GM19324 (cell line): ENCODE results near the gene SLC22A17.

Experiments
- ATAC-seq: cut with Tn5 transposase; IDR thresholded peaks from one replicate; pipeline ENCODE4 v1.9.1; 2021; ENCODE audit warnings: mild to moderate bottlenecking, moderate library complexity; ENCODE audit not compliant: unreplicated experiment, low FRiP score

Gene SLC22A17

GRCh38 chr14:23382731-23383440 lies 30.2 kb upstream of the SLC22A17 start:
- no peak for ATAC-seq

- no peak for ATAC-seq
These were observed 29.6 kb upstream of the SLC22A17 start for GRCh38 chr14:23382276-23382675.

GRCh38 chr14:23381871-23382270 lies 29.2 kb upstream of the SLC22A17 start:
- no peak for ATAC-seq

GRCh38 chr14:23380976-23381375 lies 28.3 kb upstream of the SLC22A17 start:
- no peak for ATAC-seq

- no peak for ATAC-seq
These were observed 27.7 kb upstream of the SLC22A17 start for GRCh38 chr14:23380197-23380914.

- no peak for ATAC-seq
These were observed 26.9 kb upstream of the SLC22A17 start for GRCh38 chr14:23379366-23380196.

- ATAC-seq = no peak
These were observed 26.0 kb upstream of the SLC22A17 start for GRCh38 chr14:23378612-23379220.

- no peak for ATAC-seq
These were observed 25.2 kb upstream of the SLC22A17 start for GRCh38 chr14:23377573-23378563.

- no peak for ATAC-seq
These were observed 24.5 kb upstream of the SLC22A17 start for GRCh38 chr14:23377198-23377550.

GRCh38 chr14:23376482-23377197 lies 24.0 kb upstream of the SLC22A17 start, which contains the start of gene CMTM5:
Gene CMTM5, plus strand, starts transcription at chr14:23377046. Its CDS starts 206 bp downstream, at chr14:23377252.
- no peak for ATAC-seq

- ATAC-seq = no peak
These were observed 23.0 kb upstream of the SLC22A17 start for GRCh38 chr14:23375527-23376251.

GRCh38 chr14:23373041-23373440 lies 20.4 kb upstream of the SLC22A17 start:
- ATAC-seq = no peak

GRCh38 chr14:23372509-23372908 lies 19.8 kb upstream of the SLC22A17 start, which contains the start of gene IL25:
Gene IL25, plus strand, starts transcription at chr14:23372809.
- ATAC-seq = no peak

GRCh38 chr14:23371865-23372264 lies 19.2 kb upstream of the SLC22A17 start:
- ATAC-seq = no peak

GRCh38 chr14:23370221-23370620 lies 17.5 kb upstream of the SLC22A17 start:
- ATAC-seq = no peak

- no peak for ATAC-seq
These were observed 13.8 kb upstream of the SLC22A17 start for GRCh38 chr14:23366426-23366921.

- ATAC-seq = no peak
These were observed 13.2 kb upstream of the SLC22A17 start for GRCh38 chr14:23365732-23366425.
